HL-60/S4 (cell line): ENCODE measurements around the gene MRPL12.
"Not testable (repeated sequence)": the region's sequence is repeated elsewhere in the genome, so short reads cannot be mapped to it uniquely, and the experiment has no call there.

Source experiments
- in situ Hi-C: fragments of 300-500 bp; cut with MboI; formaldehyde crosslinking; loops from 2 replicates; pipeline ENCODE4 v1.14.3; 2022; ENCODE audit warnings: low sequenced_read_pairs

The MRPL12 gene

GRCh38 chr17:81737947-81738800 is 35.0 kb downstream of the MRPL12 start:
- in situ Hi-C loops, result no loop called here

GRCh38 chr17:81738801-81739393 is 35.7 kb downstream of the MRPL12 start:
- in situ Hi-C loops, result no loop called here

GRCh38 chr17:81739593-81739992 is 36.4 kb downstream of the MRPL12 start:
- in situ Hi-C loops, result not testable (repeated sequence)

GRCh38 chr17:81740395-81740961 is 37.3 kb downstream of the MRPL12 start:
- in situ Hi-C loops, result no loop called here

GRCh38 chr17:81741049-81741593 is 38.0 kb downstream of the MRPL12 start:
- in situ Hi-C loops, result no loop called here

- in situ Hi-C loops, result no loop called here
Observed at GRCh38 chr17:81741594-81742452, 38.7 kb downstream of the MRPL12 start.
